ENCODE data around the gene NTRK3. TPM values are rescaled to one million over a fixed set of nuclear protein-coding genes. Genes with fewer than 3 reads are reported as not detected.

The NTRK3 gene
- total RNA-seq, 1 experiment from 2014 or later = not detected

- POLR2A ChIA-PET (ENCODE audit: unreplicated experiment) = no interaction called here
- no TSS peak for BruUV-seq (replicated peaks)
- TF ChIP-seq EZH2 (IDR thresholded peaks at IDR 0.05; ENCODE audit: low read depth) = no peak
- TF ChIP-seq, protein P1, sequence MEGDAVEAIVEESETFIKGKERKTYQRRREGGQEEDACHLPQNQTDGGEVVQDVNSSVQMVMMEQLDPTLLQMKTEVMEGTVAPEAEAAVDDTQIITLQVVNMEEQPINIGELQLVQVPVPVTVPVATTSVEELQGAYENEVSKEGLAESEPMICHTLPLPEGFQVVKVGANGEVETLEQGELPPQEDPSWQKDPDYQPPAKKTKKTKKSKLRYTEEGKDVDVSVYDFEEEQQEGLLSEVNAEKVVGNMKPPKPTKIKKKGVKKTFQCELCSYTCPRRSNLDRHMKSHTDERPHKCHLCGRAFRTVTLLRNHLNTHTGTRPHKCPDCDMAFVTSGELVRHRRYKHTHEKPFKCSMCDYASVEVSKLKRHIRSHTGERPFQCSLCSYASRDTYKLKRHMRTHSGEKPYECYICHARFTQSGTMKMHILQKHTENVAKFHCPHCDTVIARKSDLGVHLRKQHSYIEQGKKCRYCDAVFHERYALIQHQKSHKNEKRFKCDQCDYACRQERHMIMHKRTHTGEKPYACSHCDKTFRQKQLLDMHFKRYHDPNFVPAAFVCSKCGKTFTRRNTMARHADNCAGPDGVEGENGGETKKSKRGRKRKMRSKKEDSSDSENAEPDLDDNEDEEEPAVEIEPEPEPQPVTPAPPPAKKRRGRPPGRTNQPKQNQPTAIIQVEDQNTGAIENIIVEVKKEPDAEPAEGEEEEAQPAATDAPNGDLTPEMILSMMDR (conservative IDR thresholded peaks at IDR 0.05) = no peak
These were observed 44.8 kb upstream of the NTRK3 start for GRCh38 chr15:88301311-88301710.

GRCh38 chr15:88300861-88301260, 44.3 kb upstream of the NTRK3 start:
- H2AFZ ChIP-seq = no peak overlapping the region
- H3K27me3 ChIP-seq (ENCODE audit: insufficient read depth, low read depth) = peaks cover 29% of the 10 kb centered on the region
- H3K4me2 ChIP-seq = no peak overlapping the region
- ChIA-PET CTCF (no interaction called here), POLR2A (ENCODE audit: unreplicated experiment) (no interaction called here)
- no peak overlapping the region for H3K27ac ChIP-seq
- no peaks in the 10 kb centered on the region for H3K79me2 ChIP-seq (ENCODE audit: low read depth)
- no peaks in the 10 kb centered on the region for H3K9me3 ChIP-seq (ENCODE audit: insufficient read depth, low read depth)
- H3K4me1 ChIP-seq (replicated peaks; ENCODE audit: insufficient read depth) = no peaks in the 10 kb centered on the region
- H3K36me3 ChIP-seq (ENCODE audit: low read depth) = no peaks in the 10 kb centered on the region
- H3K9me2 ChIP-seq (ENCODE audit: insufficient read depth) = no peaks in the 10 kb centered on the region
- intact Hi-C loops (cut with micrococcal nuclease; ENCODE audit: unreplicated experiment) = no loop called here
- TF ChIP-seq, protein P1 (conservative IDR thresholded peaks at IDR 0.05) = no peak
- TF ChIP-seq EZH2 (IDR thresholded peaks at IDR 0.05; ENCODE audit: low read depth) = no peak
- H3F3A ChIP-seq (ENCODE audit: insufficient read depth, low read depth) = no peaks in the 10 kb centered on the region
- no peak overlapping the region for H3K4me3 ChIP-seq
- no TSS peak for BruUV-seq (replicated peaks)
- H4K20me1 ChIP-seq (ENCODE audit: insufficient read depth) = no peaks in the 10 kb centered on the region
- DNase-seq = no peak

More at GRCh38 chr15:88301311-88301710, 44.8 kb upstream of the NTRK3 start:
- no peaks in the 10 kb centered on the region for H4K20me1 ChIP-seq (ENCODE audit: insufficient read depth)
- DNase-seq = no peak
- H3K79me2 ChIP-seq (ENCODE audit: low read depth) = no peaks in the 10 kb centered on the region
- no peak overlapping the region for H3K4me3 ChIP-seq
- H2AFZ ChIP-seq = no peak overlapping the region
- no peak overlapping the region for H3K4me2 ChIP-seq
- H3K27ac ChIP-seq = no peak overlapping the region
- intact Hi-C loops (cut with micrococcal nuclease; ENCODE audit: unreplicated experiment) = no loop called here
- H3K36me3 ChIP-seq (ENCODE audit: low read depth) = no peaks in the 10 kb centered on the region
- CTCF ChIA-PET = no interaction called here
- peaks cover 29% of the 10 kb centered on the region for H3K27me3 ChIP-seq (ENCODE audit: insufficient read depth, low read depth)
- H3K9me2 ChIP-seq (ENCODE audit: insufficient read depth) = no peaks in the 10 kb centered on the region
- H3F3A ChIP-seq (ENCODE audit: insufficient read depth, low read depth) = no peaks in the 10 kb centered on the region
- no peaks in the 10 kb centered on the region for H3K4me1 ChIP-seq (replicated peaks; ENCODE audit: insufficient read depth)
- H3K9me3 ChIP-seq (ENCODE audit: insufficient read depth, low read depth) = no peaks in the 10 kb centered on the region

DNA sequence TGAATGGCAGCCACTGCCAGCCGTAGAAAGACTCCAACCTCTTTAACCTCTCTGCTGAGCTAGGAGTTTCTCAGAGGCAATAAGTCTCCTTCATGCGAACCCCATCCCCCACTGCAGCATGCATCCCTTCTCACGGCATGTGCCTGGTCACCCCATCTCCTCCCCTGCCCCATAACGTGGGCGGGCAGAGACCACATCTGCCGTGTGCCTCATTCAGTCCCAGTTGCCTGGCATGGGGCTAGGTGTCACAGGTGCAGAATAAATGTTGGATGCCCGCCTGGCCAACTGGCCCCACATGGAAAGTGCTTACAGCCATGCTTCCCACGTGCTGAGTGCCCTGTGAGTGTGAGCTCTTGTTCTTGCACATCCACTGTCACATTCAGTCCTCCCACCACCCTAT, 43.5 kb upstream of the NTRK3 start:
- CTCF ChIA-PET = no interaction called here
- Histone ChIP-seq H3K4me3 (no peak overlapping the region), H3K9me2 (ENCODE audit: insufficient read depth) (no peaks in the 10 kb centered on the region), H3K79me2 (ENCODE audit: low read depth) (no peaks in the 10 kb centered on the region), H3K4me2 (no peak overlapping the region), H3K36me3 (ENCODE audit: low read depth) (no peaks in the 10 kb centered on the region), H3K27me3 (ENCODE audit: insufficient read depth, low read depth) (peaks cover 32% of the 10 kb centered on the region), H3K4me1 (replicated peaks; ENCODE audit: insufficient read depth) (no peaks in the 10 kb centered on the region), H3K9me3 (ENCODE audit: insufficient read depth, low read depth) (no peaks in the 10 kb centered on the region), H3K27ac (no peak overlapping the region), H3F3A (ENCODE audit: insufficient read depth, low read depth) (no peaks in the 10 kb centered on the region), H4K20me1 (ENCODE audit: insufficient read depth) (no peaks in the 10 kb centered on the region), H2AFZ (no peak overlapping the region)
- POLR2A ChIA-PET (ENCODE audit: unreplicated experiment) = no interaction called here
- DNase-seq = no peak
- intact Hi-C loops (cut with micrococcal nuclease; ENCODE audit: unreplicated experiment) = no loop called here
- TF ChIP-seq, protein P1 (conservative IDR thresholded peaks at IDR 0.05) = no peak
- no TSS peak for BruUV-seq (replicated peaks)

All from PC-9 (cell line).